HG02885 (cell line): ENCODE results near the gene HCFC2.
"Not testable (repeated sequence)": the region's sequence is repeated elsewhere in the genome, so short reads cannot be mapped to it uniquely, and the experiment has no call there.

ENCODE experiments used
- ATAC-seq: cut with Tn5 transposase; IDR thresholded peaks from one replicate; pipeline ENCODE4 v1.9.1; 2021; ENCODE audit warnings: mild to moderate bottlenecking; ENCODE audit not compliant: unreplicated experiment, poor library complexity

Gene HCFC2

GRCh38 chr12:104109446-104110271, 45.3 kb downstream of the HCFC2 start:
- ATAC-seq, result no peak

GRCh38 chr12:104114834-104115586, 50.7 kb downstream of the HCFC2 start:
- not testable (repeated sequence) for ATAC-seq

GRCh38 chr12:104115587-104115975, 51.2 kb downstream of the HCFC2 start:
- ATAC-seq, result no peak

GRCh38 chr12:104121001-104121400, 56.7 kb downstream of the HCFC2 start:
- no peak for ATAC-seq

GRCh38 chr12:104122298-104122697, 58.0 kb downstream of the HCFC2 start:
- ATAC-seq, result no peak

- ATAC-seq, result no peak
Measured at GRCh38 chr12:104126548-104126947, 62.2 kb downstream of the HCFC2 start.

- ATAC-seq, result no peak
Measured at GRCh38 chr12:104130760-104131159, 66.4 kb downstream of the HCFC2 start.

GRCh38 chr12:104131609-104132008, 67.3 kb downstream of the HCFC2 start:
- ATAC-seq, result no peak

- ATAC-seq, result no peak
Measured at GRCh38 chr12:104132351-104132956, 68.1 kb downstream of the HCFC2 start.

GRCh38 chr12:104133321-104133720, 69.0 kb downstream of the HCFC2 start:
- no peak for ATAC-seq

- no peak for ATAC-seq
Measured at GRCh38 chr12:104133866-104134265, 69.5 kb downstream of the HCFC2 start.

GRCh38 chr12:104134882-104135281, 70.6 kb downstream of the HCFC2 start:
- no peak for ATAC-seq

GRCh38 chr12:104136577-104136976, 72.2 kb downstream of the HCFC2 start:
- no peak for ATAC-seq

GRCh38 chr12:104137001-104137901, 72.9 kb downstream of the HCFC2 start:
- ATAC-seq, result peak; percentile 37

- ATAC-seq, result peak; percentile 92
Measured at GRCh38 chr12:104137902-104138796, 73.8 kb downstream of the HCFC2 start, which contains the start of gene NFYB. NFYB (minus strand) TSS chr12:104138210; CDS start chr12:104135453, 2,757 bp downstream.

- ATAC-seq, result no peak
Measured at GRCh38 chr12:104138797-104139152, 74.4 kb downstream of the HCFC2 start.

- no peak for ATAC-seq
Measured at GRCh38 chr12:104142543-104142942, 78.2 kb downstream of the HCFC2 start.

- ATAC-seq, result no peak
Measured at GRCh38 chr12:104143002-104143401, 78.7 kb downstream of the HCFC2 start.

GRCh38 chr12:104143918-104144317, 79.6 kb downstream of the HCFC2 start:
- ATAC-seq, result no peak
